Ascending aorta (tissue), 2 donors: ENCODE data around the gene NUP214. TPM values are rescaled to one million over a fixed set of nuclear protein-coding genes. Genes with fewer than 3 reads are reported as not detected.
"Not testable (repeated sequence)": the region's sequence is repeated elsewhere in the genome, so short reads cannot be mapped to it uniquely, and the experiment has no call there.

ENCODE experiments used
- DNase-seq, 2 donors: peaks; one replicate each; pipeline ENCODE4 v3.0.0-alpha.2; 2019; ENCODE audit warnings: low spot score in 2 of 2
- H3K27ac ChIP-seq, 2 donors: fragments of 200-600 bp; sonication (generic); one replicate each; pipeline ENCODE4 v1.5.1; 2016 to 2017; ENCODE audit warnings: mild to moderate bottlenecking in 1 of 2
- H3K27me3 ChIP-seq: fragments of 200-600 bp; sonication (generic); one replicate; pipeline ENCODE4 v1.5.1; 2017
- H3K36me3 ChIP-seq, 2 donors: fragments of 200-600 bp; sonication (generic); one replicate each; pipeline ENCODE4 v1.5.1; 2016
- H3K4me1 ChIP-seq, 2 donors: fragments of 200-600 bp; sonication (generic); one replicate each; pipeline ENCODE4 v1.5.1; 2016 to 2017; ENCODE audit warnings: mild to moderate bottlenecking in 1 of 2
- H3K4me3 ChIP-seq, 2 donors: fragments of 200-600 bp; sonication (generic); one replicate each; pipeline ENCODE4 v1.5.1; 2016 to 2017; ENCODE audit warnings: mild to moderate bottlenecking in 1 of 2
- H3K9me3 ChIP-seq, 2 donors: fragments of 200-600 bp; sonication (generic); one replicate each; pipeline ENCODE4 v1.5.1; 2016
- intact Hi-C: fragments of 100-400 bp; cut with DNase I; formaldehyde crosslinking; loops from one replicate; pipeline ENCODE4 v1.15.1; 2023
- total RNA-seq: library from RNA; depleted of rRNA; stranded (reverse); fragments of >200 nt; gene quantifications from one replicate; pipeline ENCODE4 v1.1.0, GENCODE V29; 2016
- TF ChIP-seq, protein P1 (sequence below), 3 experiments: fragments of 200-600 bp in 2 of 3; fragments of 450-650 bp in 1 of 3; sonication (generic) in 2 of 3; IDR thresholded peaks; one replicate each; pipeline ENCODE4 v1.5.1; 2016 to 2019; ENCODE audit warnings: antibody characterized with exemption in 3 of 3, mild to moderate bottlenecking in 1 of 3, moderate library complexity in 1 of 3

The NUP214 gene
- total RNA-seq, 1 donor from 2014 or later, result 234 TPM

- peaks cover 59 to 68% of the 10 kb centered on the region in 2 donors for H3K36me3 ChIP-seq
- DNase-seq, result no peak
- intact Hi-C loops, result no loop called here
- H3K27ac ChIP-seq, result no peak overlapping the region
- H3K4me3 ChIP-seq, result no peak overlapping the region
- no peaks in the 10 kb centered on the region for H3K4me1 ChIP-seq
- H3K9me3 ChIP-seq, result no peaks in the 10 kb centered on the region
- TF ChIP-seq, protein P1, sequence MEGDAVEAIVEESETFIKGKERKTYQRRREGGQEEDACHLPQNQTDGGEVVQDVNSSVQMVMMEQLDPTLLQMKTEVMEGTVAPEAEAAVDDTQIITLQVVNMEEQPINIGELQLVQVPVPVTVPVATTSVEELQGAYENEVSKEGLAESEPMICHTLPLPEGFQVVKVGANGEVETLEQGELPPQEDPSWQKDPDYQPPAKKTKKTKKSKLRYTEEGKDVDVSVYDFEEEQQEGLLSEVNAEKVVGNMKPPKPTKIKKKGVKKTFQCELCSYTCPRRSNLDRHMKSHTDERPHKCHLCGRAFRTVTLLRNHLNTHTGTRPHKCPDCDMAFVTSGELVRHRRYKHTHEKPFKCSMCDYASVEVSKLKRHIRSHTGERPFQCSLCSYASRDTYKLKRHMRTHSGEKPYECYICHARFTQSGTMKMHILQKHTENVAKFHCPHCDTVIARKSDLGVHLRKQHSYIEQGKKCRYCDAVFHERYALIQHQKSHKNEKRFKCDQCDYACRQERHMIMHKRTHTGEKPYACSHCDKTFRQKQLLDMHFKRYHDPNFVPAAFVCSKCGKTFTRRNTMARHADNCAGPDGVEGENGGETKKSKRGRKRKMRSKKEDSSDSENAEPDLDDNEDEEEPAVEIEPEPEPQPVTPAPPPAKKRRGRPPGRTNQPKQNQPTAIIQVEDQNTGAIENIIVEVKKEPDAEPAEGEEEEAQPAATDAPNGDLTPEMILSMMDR (IDR thresholded peaks at IDR 0.05), result no peak
- H3K27me3 ChIP-seq, result no peaks in the 10 kb centered on the region
Observed at GRCh38 chr9:131187957-131188356, 62.6 kb downstream of the NUP214 start.

DNA sequence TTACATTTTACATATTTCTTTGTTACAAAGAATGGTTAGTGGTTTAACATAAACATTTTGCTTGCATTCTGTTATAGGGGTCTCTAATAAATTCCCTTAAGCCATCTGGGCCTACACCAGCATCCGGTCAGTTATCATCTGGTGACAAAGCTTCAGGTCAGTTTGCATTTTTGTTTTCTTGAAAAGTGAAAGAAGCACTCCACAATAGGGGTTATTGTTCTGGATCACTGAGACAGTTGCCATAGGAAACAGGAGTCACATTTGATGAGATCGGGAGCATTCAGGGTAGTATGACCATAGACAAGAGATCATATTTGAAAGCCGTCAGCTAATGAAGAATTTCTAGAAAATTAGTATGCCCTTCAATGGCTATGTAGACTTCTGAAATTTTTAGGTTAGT lies 63.6 kb downstream of the NUP214 start:
- Histone ChIP-seq H3K27me3 (no peaks in the 10 kb centered on the region), H3K27ac (no peak overlapping the region), H3K9me3 (no peaks in the 10 kb centered on the region), H3K4me1 (no peaks in the 10 kb centered on the region), H3K4me3 (no peak overlapping the region), H3K36me3 (peaks cover 59 to 62% of the 10 kb centered on the region in 2 donors)
- intact Hi-C loops, result no loop called here
- no peak for DNase-seq
- TF ChIP-seq, protein P1 (IDR thresholded peaks at IDR 0.05), result no peak

DNA sequence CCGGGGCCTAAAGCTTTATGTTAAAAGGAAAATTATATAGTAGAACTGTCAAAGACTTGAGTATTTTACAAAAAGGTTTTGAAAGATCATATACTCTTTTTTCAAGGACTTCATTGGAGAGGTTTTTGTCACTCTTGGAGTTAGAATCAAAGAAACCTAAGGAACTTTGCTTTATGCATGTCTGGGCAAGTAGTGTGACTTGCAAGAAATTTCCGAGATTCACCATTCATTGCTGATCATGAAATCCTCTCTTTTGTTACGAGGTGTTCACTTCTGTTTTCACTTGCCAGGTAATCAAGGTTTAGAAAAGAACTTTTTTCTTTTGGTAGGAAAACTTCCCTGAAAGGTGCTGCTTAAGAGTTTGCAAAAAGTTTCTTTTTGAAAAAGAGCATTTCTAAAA lies 64.8 kb downstream of the NUP214 start:
- Histone ChIP-seq H3K9me3 (no peaks in the 10 kb centered on the region), H3K27ac (no peak overlapping the region), H3K36me3 (peaks cover 57 to 68% of the 10 kb centered on the region in 2 donors), H3K4me3 (no peak overlapping the region), H3K27me3 (no peaks in the 10 kb centered on the region), H3K4me1 (no peaks in the 10 kb centered on the region)
- intact Hi-C loops, result no loop called here
- TF ChIP-seq, protein P1 (IDR thresholded peaks at IDR 0.05), result no peak
- no peak for DNase-seq

- H3K27ac ChIP-seq, H3K4me3 ChIP-seq, DNase-seq, intact Hi-C loops, H3K9me3 ChIP-seq, H3K4me1 ChIP-seq, H3K27me3 ChIP-seq: not testable (repeated sequence)
- H3K36me3 ChIP-seq, result peaks cover 51 to 67% of the 10 kb centered on the region in 2 donors
Observed at GRCh38 chr9:131191032-131191431, 65.6 kb downstream of the NUP214 start.

DNA sequence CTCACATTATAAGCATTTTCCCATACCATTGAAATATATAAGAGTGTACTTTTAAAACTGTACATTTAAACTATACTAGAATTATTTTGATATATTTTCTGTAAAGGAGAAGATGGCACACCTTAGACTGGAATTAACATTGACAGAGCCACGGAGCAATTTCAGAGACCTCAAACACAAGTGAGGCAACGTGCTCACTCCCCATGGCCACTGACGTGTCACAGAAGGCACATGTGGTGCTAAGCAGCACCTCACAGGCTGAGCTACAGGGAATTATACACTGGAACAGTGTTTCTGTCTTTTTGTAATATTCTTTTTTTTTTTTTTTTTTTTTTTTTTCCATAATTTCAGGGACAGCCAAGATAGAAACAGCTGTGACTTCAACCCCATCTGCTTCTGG lies 66.5 kb downstream of the NUP214 start:
- Histone ChIP-seq H3K4me1 (no peaks in the 10 kb centered on the region), H3K9me3 (no peaks in the 10 kb centered on the region), H3K36me3 (peaks cover 51 to 67% of the 10 kb centered on the region in 2 donors), H3K27ac (no peak overlapping the region), H3K27me3 (no peaks in the 10 kb centered on the region), H3K4me3 (no peak overlapping the region)
- no peak for DNase-seq
- intact Hi-C loops, result no loop called here
- TF ChIP-seq, protein P1 (IDR thresholded peaks at IDR 0.05), result no peak

DNA sequence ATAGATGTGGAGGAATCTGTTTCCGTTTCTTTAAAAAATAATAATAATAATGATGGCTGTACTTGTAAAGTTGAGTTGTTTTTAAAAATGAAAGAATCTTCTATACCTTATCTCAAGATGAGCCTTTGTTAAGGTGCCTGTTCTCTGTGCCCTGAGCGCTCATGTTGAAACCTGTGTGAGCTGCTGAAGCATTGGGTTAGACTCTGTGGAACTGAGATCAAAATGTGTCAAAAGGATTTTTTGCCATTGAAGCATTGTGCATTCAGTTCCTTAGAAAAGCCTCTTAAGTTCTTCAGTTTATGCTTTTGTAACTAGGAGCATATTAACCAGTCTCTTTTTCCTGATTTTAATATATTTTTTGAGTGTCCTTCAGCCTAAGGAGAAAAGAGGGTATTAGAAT lies 67.7 kb downstream of the NUP214 start:
- peaks cover 52 to 67% of the 10 kb centered on the region in 2 donors for H3K36me3 ChIP-seq
- TF ChIP-seq, protein P1 (IDR thresholded peaks at IDR 0.05), result no peak
- H3K4me1 ChIP-seq, result no peaks in the 10 kb centered on the region
- no peak for DNase-seq
- H3K9me3 ChIP-seq, result no peaks in the 10 kb centered on the region
- intact Hi-C loops, result no loop called here
- H3K27ac ChIP-seq, result no peak overlapping the region
- no peak overlapping the region for H3K4me3 ChIP-seq
- H3K27me3 ChIP-seq, result no peaks in the 10 kb centered on the region
